PFSK-1 (cell line): ENCODE data around the gene LDB3.

Source experiments
- FOXP2 ChIP-seq: optimal IDR thresholded peaks from 2 replicates; pipeline ENCODE3; 2011; ENCODE audit warnings: borderline replicate concordance, control low read depth, inconsistent platforms; ENCODE audit not compliant: insufficient read depth; ENCODE audit errors: extremely low read length, extremely low read depth
- POLR2AphosphoS5 ChIP-seq: IDR thresholded peaks from 2 replicates; pipeline ENCODE4 v1.6.1; 2012; ENCODE audit warnings: low read depth, mild to moderate bottlenecking, control low read depth, low read length, moderate library complexity
- REST ChIP-seq, 2 experiments: IDR thresholded peaks; 2 replicates each; pipeline versions ENCODE4 v1.6.1 to v1.8.0; 2011 to 2012; ENCODE audit warnings: low read depth in 2 of 2, low read length in 2 of 2, control low read depth in 1 of 2, inconsistent platforms in 1 of 2, mild to moderate bottlenecking in 1 of 2, moderate library complexity in 1 of 2; ENCODE audit not compliant: insufficient read depth in 1 of 2
- SIN3A ChIP-seq: IDR thresholded peaks from 2 replicates; pipeline ENCODE4 v1.6.1; 2012; ENCODE audit warnings: mild to moderate bottlenecking, low read length, moderate library complexity, borderline replicate concordance; ENCODE audit not compliant: insufficient read depth
- TAF1 ChIP-seq: IDR thresholded peaks from 2 replicates; pipeline ENCODE4 v1.6.1; 2012; ENCODE audit warnings: low read length, control low read depth, borderline replicate concordance; ENCODE audit not compliant: insufficient read depth

The LDB3 gene

GRCh38 chr10:86649471-86650150 is 18.7 kb upstream of the LDB3 start:
- TF ChIP-seq SIN3A (no peak), FOXP2 (no peak), TAF1 (no peak), REST (IDR thresholded peaks at IDR 0.05; ENCODE audit: insufficient read depth in 1 of 2, low read depth in 2 of 2, low read length in 2 of 2) (no peak), POLR2AphosphoS5 (no peak)

DNA sequence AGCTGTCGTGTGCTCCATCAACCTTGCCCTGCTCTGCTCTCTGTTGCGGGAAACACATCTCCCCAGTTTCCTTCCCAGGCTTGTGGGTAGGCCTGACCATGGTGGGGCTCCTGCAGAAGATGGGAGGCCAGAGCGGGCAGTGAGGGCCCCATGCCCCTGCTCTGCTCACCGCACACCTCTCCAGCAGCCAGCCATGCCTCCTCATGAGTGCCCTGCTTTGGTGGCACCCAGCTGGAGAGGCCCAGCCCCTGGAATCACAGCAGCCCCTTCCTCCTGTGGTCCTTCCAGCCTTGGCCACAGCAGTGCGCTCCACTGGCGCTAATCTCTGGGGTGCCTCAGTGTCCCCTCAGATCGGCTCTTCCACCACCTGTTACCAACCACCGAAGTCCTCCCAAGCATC is 18.2 kb upstream of the LDB3 start:
- no peak for TF ChIP-seq SIN3A
- TF ChIP-seq POLR2AphosphoS5, result no peak
- no peak for TF ChIP-seq FOXP2
- TF ChIP-seq TAF1, result no peak
- TF ChIP-seq REST (IDR thresholded peaks at IDR 0.05; ENCODE audit: insufficient read depth in 1 of 2, low read depth in 2 of 2, low read length in 2 of 2), result no peak

- no peak for TF ChIP-seq REST (IDR thresholded peaks at IDR 0.05; ENCODE audit: insufficient read depth in 1 of 2, low read depth in 2 of 2, low read length in 2 of 2)
- no peak for TF ChIP-seq POLR2AphosphoS5
- TF ChIP-seq SIN3A, result no peak
- no peak for TF ChIP-seq TAF1
- TF ChIP-seq FOXP2, result no peak
Measured at GRCh38 chr10:86651021-86651471, 17.3 kb upstream of the LDB3 start.

DNA sequence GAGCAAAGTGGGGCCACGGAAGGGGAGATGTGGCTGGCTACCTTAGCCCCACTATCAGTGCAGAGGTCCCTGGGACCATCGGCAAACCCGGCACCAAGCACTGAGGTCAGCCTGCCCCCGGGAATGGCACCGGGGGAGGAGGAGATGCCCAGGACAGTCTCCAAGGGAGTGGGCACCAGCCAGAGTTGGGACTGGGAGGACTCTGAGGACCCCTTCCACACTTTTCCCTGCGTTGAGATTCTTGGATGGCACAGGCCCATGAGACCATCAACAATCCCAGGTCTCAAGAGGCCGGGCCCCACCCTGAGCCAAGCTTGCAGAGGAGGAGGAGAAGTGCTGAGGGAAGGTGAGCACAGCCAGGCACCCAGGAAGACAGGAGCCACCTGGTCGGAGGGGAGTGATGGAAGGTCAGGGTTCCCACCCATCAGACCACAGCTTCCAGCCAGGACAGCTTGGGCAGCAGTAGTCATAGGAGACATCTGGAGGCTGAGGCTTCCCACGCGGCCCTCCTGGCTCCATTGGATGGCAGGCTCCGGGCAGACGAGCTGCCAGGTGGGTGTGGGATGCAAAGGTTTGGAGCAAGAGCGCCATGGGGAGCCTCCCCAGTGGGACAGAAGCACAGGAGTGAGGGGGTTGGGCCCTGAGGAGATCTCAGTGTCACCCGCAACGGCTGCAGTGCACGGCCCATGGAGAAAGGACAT is 16.5 kb upstream of the LDB3 start:
- TF ChIP-seq REST (IDR thresholded peaks at IDR 0.05; ENCODE audit: insufficient read depth in 1 of 2, low read depth in 2 of 2, low read length in 2 of 2), result no peak
- no peak for TF ChIP-seq TAF1
- no peak for TF ChIP-seq FOXP2
- no peak for TF ChIP-seq POLR2AphosphoS5
- no peak for TF ChIP-seq SIN3A
